Right lobe of liver (tissue), 6 donors: ENCODE results near the gene FGF14. TPM values are rescaled to one million over a fixed set of nuclear protein-coding genes. Genes with fewer than 3 reads are reported as not detected.

Experiments used
- ATAC-seq, 4 donors: fragments of 200-7000 bp; cut with Tn5 transposase; one replicate each; pipeline ENCODE4 v1.9.1; 2020; ENCODE audit warnings: mild to moderate bottlenecking in 4 of 4, moderate library complexity in 4 of 4
- DNase-seq, 3 donors: peaks; one replicate each; pipeline ENCODE4 v3.0.0-alpha.2; 2020
- H3K27ac ChIP-seq, 3 donors: fragments of 200-600 bp; one replicate each; pipeline ENCODE4 v1.8.0; 2022
- H3K27me3 ChIP-seq, 2 donors: fragments of 200-600 bp; one replicate each; pipeline ENCODE4 v1.8.0; 2022
- H3K36me3 ChIP-seq, 4 donors: fragments of 200-600 bp; sonication (generic) in 1 of 4; one replicate each; pipeline versions ENCODE4 v1.5.1 to v1.8.0; 2017 to 2022; ENCODE audit warnings: control low read depth in 1 of 4
- H3K4me1 ChIP-seq, 4 donors: fragments of 200-600 bp; sonication (generic) in 1 of 4; one replicate each; pipeline versions ENCODE4 v1.5.1 to v1.8.0; 2017 to 2022; ENCODE audit warnings: control low read depth in 1 of 4
- H3K4me3 ChIP-seq, 3 donors: fragments of 200-600 bp; one replicate each; pipeline ENCODE4 v1.8.0; 2022
- H3K9me3 ChIP-seq, 4 donors: fragments of 200-600 bp; sonication (generic) in 1 of 4; one replicate each; pipeline versions ENCODE4 v1.5.1 to v1.8.0; 2017 to 2022; ENCODE audit warnings: control low read depth in 1 of 4
- POLR2A ChIP-seq: fragments of 450-650 bp; IDR thresholded peaks from one replicate; pipeline ENCODE4 v1.6.1; 2017; ENCODE audit warnings: antibody characterized with exemption, mild to moderate bottlenecking
- WGBS: methylation state at CpG from one replicate; pipeline ENCODE4 v1.1.6; 2018; ENCODE audit warnings: low coverage, low lambda C conversion rate; ENCODE audit not compliant: insufficient coverage; ENCODE audit errors: missing lambda C conversion rate; 5-methylcytosine and 5-hydroxymethylcytosine counted together
- intact Hi-C, 2 donors: fragments of 100-400 bp; cut with DNase I; formaldehyde crosslinking; loops; one replicate each; pipeline versions ENCODE4 v1.11.2 to v1.14.1; 2022
- total RNA-seq, 6 experiments: library from RNA; depleted of rRNA in 2 of 6; stranded (reverse); fragments of >200 nt in 2 of 6; fragmentation: NEBNext Ultra II Directional in 3 of 6; extraction: Animal tissue kit (Norgen Biotek cat#: 25700) in 3 of 6; gene quantifications; one replicate each; pipeline versions ENCODE4 v1.1.0 to v1.2.4, GENCODE V29; 2016 to 2023
- TF ChIP-seq, protein P1 (sequence below), 4 donors: fragments of 200-600 bp in 3 of 4; fragments of 450-650 bp in 1 of 4; IDR thresholded peaks; one replicate each; pipeline versions ENCODE4 v1.5.1 to v1.8.0; 2016 to 2022; ENCODE audit warnings: antibody characterized with exemption in 4 of 4, mild to moderate bottlenecking in 2 of 4
- donor health status: DM: no; HTN: yes; CAD: no.
- donor health status: DM: no; HTN: no; CAD: no.
- donor health status: DM: no; HTN: no; CAD: no.
- donor health status: DM: no; HTN: yes; CAD: no.
- donor health status: DM: no; HTN: yes; CAD: no.

Gene FGF14
- total RNA-seq, 6 experiments from 2014 or later = 0.42 to 6.3 (median 1.2) TPM

DNA sequence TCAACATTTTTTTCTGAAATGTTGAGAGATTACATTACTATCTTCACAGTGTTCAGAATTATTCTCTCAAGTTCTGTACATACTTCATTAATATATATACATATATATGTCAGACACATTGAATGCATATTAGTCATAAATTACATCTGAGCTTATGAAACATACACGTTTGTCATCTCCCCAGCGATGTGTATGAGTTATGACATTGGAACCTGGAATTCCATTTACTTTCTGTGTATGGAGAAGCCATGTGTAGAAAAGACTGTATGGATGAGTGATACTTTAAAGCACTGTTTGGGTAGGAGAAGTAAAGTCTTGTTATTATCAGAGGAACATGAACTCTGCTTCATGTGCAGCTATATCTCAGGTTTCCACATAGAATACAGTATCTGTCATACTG is 167.2 kb downstream of the FGF14 start:
- Histone ChIP-seq H3K36me3 (no peaks in the 10 kb centered on the region), H3K4me3 (no peak overlapping the region), H3K27ac (no peak overlapping the region), H3K27me3 (no peaks in the 10 kb centered on the region), H3K9me3 (no peaks in the 10 kb centered on the region), H3K4me1 (peaks cover 0 to 31% (median 14%) of the 10 kb centered on the region in 4 donors)
- intact Hi-C loops = no loop called here
- no peak for DNase-seq
- no peak for ATAC-seq
- 94% methylated on average over 2 of the region's 2 CpGs for WGBS
- TF ChIP-seq POLR2A = no peak
- TF ChIP-seq, protein P1, sequence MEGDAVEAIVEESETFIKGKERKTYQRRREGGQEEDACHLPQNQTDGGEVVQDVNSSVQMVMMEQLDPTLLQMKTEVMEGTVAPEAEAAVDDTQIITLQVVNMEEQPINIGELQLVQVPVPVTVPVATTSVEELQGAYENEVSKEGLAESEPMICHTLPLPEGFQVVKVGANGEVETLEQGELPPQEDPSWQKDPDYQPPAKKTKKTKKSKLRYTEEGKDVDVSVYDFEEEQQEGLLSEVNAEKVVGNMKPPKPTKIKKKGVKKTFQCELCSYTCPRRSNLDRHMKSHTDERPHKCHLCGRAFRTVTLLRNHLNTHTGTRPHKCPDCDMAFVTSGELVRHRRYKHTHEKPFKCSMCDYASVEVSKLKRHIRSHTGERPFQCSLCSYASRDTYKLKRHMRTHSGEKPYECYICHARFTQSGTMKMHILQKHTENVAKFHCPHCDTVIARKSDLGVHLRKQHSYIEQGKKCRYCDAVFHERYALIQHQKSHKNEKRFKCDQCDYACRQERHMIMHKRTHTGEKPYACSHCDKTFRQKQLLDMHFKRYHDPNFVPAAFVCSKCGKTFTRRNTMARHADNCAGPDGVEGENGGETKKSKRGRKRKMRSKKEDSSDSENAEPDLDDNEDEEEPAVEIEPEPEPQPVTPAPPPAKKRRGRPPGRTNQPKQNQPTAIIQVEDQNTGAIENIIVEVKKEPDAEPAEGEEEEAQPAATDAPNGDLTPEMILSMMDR (IDR thresholded peaks at IDR 0.05) = no peak

DNA sequence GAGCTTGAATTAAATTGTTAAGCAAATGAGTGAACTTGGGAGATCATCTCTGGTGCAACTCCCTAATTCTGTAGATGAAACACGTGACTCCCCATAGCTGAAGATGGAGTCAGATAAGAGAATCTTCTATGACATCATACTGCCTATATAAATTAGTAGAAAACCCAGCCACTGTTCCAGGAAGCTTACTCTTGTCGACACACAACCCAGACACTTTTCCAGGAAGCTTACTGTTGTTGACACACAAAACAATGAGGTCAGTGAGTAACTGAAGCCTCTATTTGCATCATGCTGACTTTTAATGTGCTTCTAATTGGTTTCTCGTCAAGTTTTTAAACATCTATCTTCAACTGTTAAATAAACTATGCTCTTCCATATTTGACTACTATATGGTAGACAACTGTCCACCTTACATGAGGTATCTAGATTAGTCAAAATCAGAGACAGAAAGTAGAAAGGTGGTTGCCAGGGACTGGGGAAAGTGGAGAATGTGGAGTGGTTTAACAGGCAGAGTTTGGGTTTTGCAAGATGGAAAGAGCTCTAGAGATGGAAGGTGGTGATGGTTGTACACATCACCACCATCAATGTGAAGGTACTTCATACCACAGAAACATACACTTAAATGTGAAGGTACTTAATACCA is 168.2 kb downstream of the FGF14 start:
- Histone ChIP-seq H3K36me3 (no peaks in the 10 kb centered on the region), H3K9me3 (no peaks in the 10 kb centered on the region), H3K4me3 (no peak overlapping the region), H3K27ac (peak overlapping the region in 2 of 3 donors; percentile 6 to 17), H3K4me1 (peaks cover 0 to 31% (median 14%) of the 10 kb centered on the region in 4 donors), H3K27me3 (no peaks in the 10 kb centered on the region)
- DNase-seq (no peak), ATAC-seq (peak in 3 of 4 donors; percentile 22 to 65 (median 62))
- TF ChIP-seq POLR2A = no peak
- TF ChIP-seq, protein P1 (IDR thresholded peaks at IDR 0.05) = no peak
- WGBS = 30% methylated on average over 3 of the region's 3 CpGs
- intact Hi-C loops = no loop called here

DNA sequence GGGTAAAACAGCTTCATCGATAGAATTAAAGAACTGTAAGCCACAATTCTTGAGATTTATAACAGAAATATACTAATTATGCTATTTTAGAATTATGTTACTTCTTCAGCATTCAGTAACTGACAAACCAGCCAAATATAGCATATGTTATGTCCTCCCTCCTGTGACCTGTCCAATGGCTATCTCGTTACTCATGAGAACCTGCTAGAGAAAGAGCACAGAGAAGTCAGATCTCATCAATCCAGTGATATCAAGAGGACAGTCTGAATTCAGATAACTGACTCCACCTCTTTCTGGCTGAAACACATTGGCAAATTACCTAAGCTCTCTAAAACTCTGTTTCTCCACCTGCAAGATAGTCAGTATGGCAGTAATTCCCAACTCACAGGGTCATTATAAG is 170.4 kb downstream of the FGF14 start:
- H3K27ac ChIP-seq = no peak overlapping the region
- no peak for DNase-seq
- H3K4me1 ChIP-seq = peaks cover 0 to 24% (median 9%) of the 10 kb centered on the region in 4 donors
- peak in 2 of 4 donors; percentile 3 to 36 for ATAC-seq
- no peaks in the 10 kb centered on the region for H3K27me3 ChIP-seq
- intact Hi-C loops = no loop called here
- WGBS = 41% methylated on average over 2 of the region's 2 CpGs
- no peak for TF ChIP-seq POLR2A
- TF ChIP-seq, protein P1 (IDR thresholded peaks at IDR 0.05) = no peak
- no peak overlapping the region for H3K4me3 ChIP-seq
- H3K36me3 ChIP-seq = no peaks in the 10 kb centered on the region
- no peaks in the 10 kb centered on the region for H3K9me3 ChIP-seq

DNA sequence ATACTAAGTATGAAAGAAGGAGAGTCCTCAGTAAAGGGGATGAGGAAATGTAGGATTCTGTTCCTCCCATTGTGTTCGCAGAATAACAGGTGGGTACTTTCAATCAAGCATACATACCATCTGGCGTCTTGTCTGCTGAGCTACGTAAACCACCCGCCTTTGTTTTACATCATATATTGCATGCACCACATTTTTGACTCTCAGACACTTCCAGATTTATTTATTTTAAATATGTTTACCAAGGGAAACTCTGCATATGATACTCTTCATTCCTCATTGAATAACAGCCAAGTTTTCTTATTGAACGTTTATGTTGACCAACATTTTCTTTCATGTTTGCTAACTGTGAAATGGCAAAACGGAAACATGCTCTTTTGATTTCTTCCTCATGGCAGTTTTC is 174.1 kb downstream of the FGF14 start:
- Histone ChIP-seq H3K27ac (no peak overlapping the region), H3K4me1 (peaks cover 0 to 8% (median 0%) of the 10 kb centered on the region in 4 donors), H3K36me3 (no peaks in the 10 kb centered on the region), H3K9me3 (no peaks in the 10 kb centered on the region), H3K27me3 (no peaks in the 10 kb centered on the region), H3K4me3 (no peak overlapping the region)
- 76% methylated on average over 6 of the region's 6 CpGs for WGBS
- TF ChIP-seq POLR2A = no peak
- TF ChIP-seq, protein P1 (IDR thresholded peaks at IDR 0.05) = no peak
- intact Hi-C loops = no loop called here
- ATAC-seq (no peak), DNase-seq (no peak)
